Panc1 (cell line): ENCODE results near the gene AGFG1. TPM values are rescaled to one million over a fixed set of nuclear protein-coding genes. Genes with fewer than 3 reads are reported as not detected.

Experiments used
- ATAC-seq: fragments of 200-7000 bp; cut with Tn5 transposase; 2 replicates; pipeline ENCODE4 v1.9.1; 2020; ENCODE audit warnings: mild to moderate bottlenecking, moderate library complexity
- BruUV-seq: library from RNA; stranded (reverse); fragments of 400-500 nt; replicated peaks from 2 replicates; lab custom pipeline; 2021; lab: Mats Ljungman, UMichigan
- CTCF ChIA-PET: fragments of 300-600 bp; sonication (Branson Sonifier 250); formaldehyde crosslinking; loops from one replicate; lab custom pipeline; 2022; ENCODE audit warnings: antibody characterized with exemption; lab: Charles Lee
- POLR2A ChIA-PET: fragments of 300-600 bp; sonication (Branson Sonifier 250); formaldehyde crosslinking; loops from one replicate; lab custom pipeline; 2022; ENCODE audit warnings: antibody characterized with exemption; lab: Charles Lee
- DNase-seq: peaks from one replicate; pipeline ENCODE4 v3.0.0-alpha.2; 2010; ENCODE audit warnings: low read depth, low spot score
- H3K27ac ChIP-seq: 2 replicates; pipeline ENCODE4 v1.5.1; 2011; ENCODE audit warnings: mild to moderate bottlenecking, low read length, inconsistent platforms
- H3K27me3 ChIP-seq: fragments of 200-500 bp; sonication (Bioruptor generic); 2 replicates; pipeline ENCODE4 v1.6.0; 2014; ENCODE audit warnings: low read length, inconsistent platforms; ENCODE audit not compliant: control insufficient read depth, insufficient read depth
- H3K36me3 ChIP-seq: fragments of 200-500 bp; sonication (Bioruptor generic); 2 replicates; pipeline ENCODE4 v1.5.1; 2014; ENCODE audit warnings: inconsistent platforms, mild to moderate bottlenecking, low read length, moderate library complexity; ENCODE audit not compliant: control insufficient read depth, insufficient read depth
- H3K4me1 ChIP-seq: 2 replicates; pipeline ENCODE4 v1.5.1; 2011; ENCODE audit warnings: inconsistent platforms, mild to moderate bottlenecking, low read length, moderate library complexity; ENCODE audit not compliant: control insufficient read depth, insufficient read depth
- H3K4me3 ChIP-seq, 2 experiments: 2 replicates each; pipeline ENCODE4 v1.5.1; 2011 to 2012; ENCODE audit warnings: low read depth in 2 of 2, low read length in 2 of 2, mild to moderate bottlenecking in 2 of 2, inconsistent platforms in 1 of 2, moderate library complexity in 1 of 2
- H3K9me3 ChIP-seq: fragments of 200-500 bp; sonication (Bioruptor generic); 2 replicates; pipeline ENCODE4 v1.5.1; 2014; ENCODE audit warnings: low read depth, mild to moderate bottlenecking, inconsistent platforms, low read length, moderate library complexity; ENCODE audit not compliant: control insufficient read depth, insufficient read depth
- CTCF ChIP-seq: fragments of 450-650 bp; IDR thresholded peaks from 2 replicates; pipeline ENCODE4 v1.5.1; 2017; ENCODE audit warnings: mild to moderate bottlenecking
- POLR2AphosphoS5 ChIP-seq: IDR thresholded peaks from 2 replicates; pipeline ENCODE4 v1.6.1; 2012; ENCODE audit warnings: mild to moderate bottlenecking, low read depth, low read length, moderate library complexity
- REST ChIP-seq, 2 experiments: IDR thresholded peaks; 2 replicates each; pipeline ENCODE4 v1.6.1; 2011 to 2012; ENCODE audit warnings: low read depth in 2 of 2, control low read depth in 1 of 2, low read length in 1 of 2, mild to moderate bottlenecking in 1 of 2, moderate library complexity in 1 of 2; ENCODE audit not compliant: insufficient read depth in 1 of 2
- SIN3A ChIP-seq: IDR thresholded peaks from 2 replicates; pipeline ENCODE4 v1.6.1; 2012; ENCODE audit warnings: low read depth, mild to moderate bottlenecking, low read length, moderate library complexity, borderline replicate concordance; ENCODE audit not compliant: insufficient read depth
- TCF7L2 ChIP-seq: IDR thresholded peaks from 2 replicates; pipeline ENCODE4 v1.6.1; 2011; ENCODE audit warnings: mild to moderate bottlenecking, low read depth, low read length, inconsistent platforms
- in situ Hi-C: cut with HindIII; loops from 2 replicates; pipeline ENCODE4 v1.10.0; 2016; ENCODE audit warnings: low sequenced_read_pairs, low pct_unique_long_range_greater_than_20kb
- intact Hi-C: fragments of 100-400 bp; cut with micrococcal nuclease; formaldehyde crosslinking; loops from one replicate; pipeline ENCODE4 v1.10.0; 2022; ENCODE audit not compliant: unreplicated experiment
- total RNA-seq: library from RNA; stranded (reverse); gene quantifications from one replicate; pipeline ENCODE4 v1.2.1, GENCODE V29; 2021; ENCODE audit not compliant: unreplicated experiment

AGFG1 gene
- total RNA-seq, 1 experiment from 2014 or later = 98.5 TPM

- H3K9me3 ChIP-seq = no peaks in the 10 kb centered on the region
- in situ Hi-C loops (no loop called here), intact Hi-C loops (no loop called here)
- no TSS peak for BruUV-seq
- ChIA-PET CTCF (no interaction called here), POLR2A (no interaction called here)
- TF ChIP-seq REST (IDR thresholded peaks at IDR 0.05; ENCODE audit: insufficient read depth in 1 of 2, low read depth in 2 of 2, low read length in 1 of 2) (no peak), SIN3A (no peak), TCF7L2 (no peak), CTCF (no peak), POLR2AphosphoS5 (no peak)
- no peaks in the 10 kb centered on the region for H3K27me3 ChIP-seq
- no peak for ATAC-seq
- H3K4me3 ChIP-seq = no peak overlapping the region
- H3K27ac ChIP-seq = no peak overlapping the region
- peaks cover 29% of the 10 kb centered on the region for H3K4me1 ChIP-seq
- DNase-seq = no peak
- H3K36me3 ChIP-seq = no peaks in the 10 kb centered on the region; the same call in 1 of the 2 replicates
Observed at GRCh38 chr2:227509076-227509475, 37.1 kb downstream of the AGFG1 start.

GRCh38 chr2:227509824-227510619, 38.1 kb downstream of the AGFG1 start:
- TF ChIP-seq TCF7L2 = no peak
- no peak for TF ChIP-seq REST (IDR thresholded peaks at IDR 0.05; ENCODE audit: insufficient read depth in 1 of 2, low read depth in 2 of 2, low read length in 1 of 2)
- ChIA-PET POLR2A (no interaction called here), CTCF (no interaction called here)
- DNase-seq (no peak), ATAC-seq (peak; percentile 73)
- no TSS peak for BruUV-seq
- no peaks in the 10 kb centered on the region for H3K9me3 ChIP-seq
- in situ Hi-C loops (no loop called here), intact Hi-C loops (no loop called here)
- H3K27ac ChIP-seq = peak overlapping the region; percentile 2; the same call in 1 of the 2 replicates
- H3K27me3 ChIP-seq = no peaks in the 10 kb centered on the region
- H3K4me1 ChIP-seq = peaks cover 25% of the 10 kb centered on the region
- H3K4me3 ChIP-seq = no peak overlapping the region
- H3K36me3 ChIP-seq = no peaks in the 10 kb centered on the region; the same call in 1 of the 2 replicates
